ENCODE measurements around the gene ALKBH1. TPM values are rescaled to one million over a fixed set of nuclear protein-coding genes. Genes with fewer than 3 reads are reported as not detected.
A peak's percentile ranks its signal among the peaks of the same experiment; 100 is the strongest.

Gene ALKBH1
- total and polyA plus RNA-seq, 12 donors = 3.5 to 18.0 (median 12.0) TPM

GRCh38 chr14:77647853-77648252, 60.0 kb downstream of the ALKBH1 start:
- DNase-seq = no peak
- H3K4me3 ChIP-seq = no peak overlapping the region
- H3K36me3 ChIP-seq (replicated peaks in 1 of 2) = no peaks in the 10 kb centered on the region
- 75 to 85% (median 77%) methylated on average over 2 of the region's 2 CpGs for WGBS, 4 donors
- intact Hi-C loops (cut with DNase I) = no loop called here
- TF ChIP-seq CTCF (IDR thresholded peaks at IDR 0.05) = no peak
- TF ChIP-seq POLR2A (IDR thresholded peaks at IDR 0.05) = no peak
- H3K27me3 ChIP-seq = no peaks in the 10 kb centered on the region
- no peak overlapping the region for H3K27ac ChIP-seq
- H3K4me1 ChIP-seq (replicated peaks in 1 of 2) = no peaks in the 10 kb centered on the region
- H3K9me3 ChIP-seq (replicated peaks in 1 of 3) = no peaks in the 10 kb centered on the region

- DNase-seq = peak in 1 of 7 donors; percentile 13
- intact Hi-C loops (cut with DNase I) = no loop called here
- H3K9me3 ChIP-seq (replicated peaks in 1 of 3) = no peaks in the 10 kb centered on the region
- H3K27ac ChIP-seq = no peak overlapping the region
- no peaks in the 10 kb centered on the region for H3K36me3 ChIP-seq (replicated peaks in 1 of 2)
- WGBS, 4 donors = 82 to 94% (median 91%) methylated on average over 4 of the region's 4 CpGs
- no peak for TF ChIP-seq CTCF (IDR thresholded peaks at IDR 0.05)
- no peak for TF ChIP-seq POLR2A (IDR thresholded peaks at IDR 0.05)
- H3K4me1 ChIP-seq (replicated peaks in 1 of 2) = no peaks in the 10 kb centered on the region
- no peak overlapping the region for H3K4me3 ChIP-seq
- H3K27me3 ChIP-seq = no peaks in the 10 kb centered on the region
Observed at GRCh38 chr14:77646907-77647306, 60.9 kb downstream of the ALKBH1 start.

- TF ChIP-seq CTCF (IDR thresholded peaks at IDR 0.05) (no peak), POLR2A (IDR thresholded peaks at IDR 0.05) (no peak)
Observed at GRCh38 chr14:77645520-77646230, 62.1 kb downstream of the ALKBH1 start.

GRCh38 chr14:77642407-77642806, 65.4 kb downstream of the ALKBH1 start:
- Histone ChIP-seq H3K4me3 (peak overlapping the region in 2 of 4 donors; percentile 3 to 30), H3K27ac (peak overlapping the region; percentile 39 to 83 (median 79)), H3K36me3 (replicated peaks in 1 of 2) (no peaks in the 10 kb centered on the region), H3K27me3 (no peaks in the 10 kb centered on the region), H3K9me3 (replicated peaks in 1 of 3) (no peaks in the 10 kb centered on the region), H3K4me1 (replicated peaks in 1 of 2) (no peaks in the 10 kb centered on the region)
- TF ChIP-seq POLR2A (IDR thresholded peaks at IDR 0.05) (no peak), CTCF (IDR thresholded peaks at IDR 0.05) (no peak)
- peak in 1 of 7 donors; percentile 20 for DNase-seq
- WGBS, 4 donors = 42 to 53% (median 49%) methylated on average over 7 of the region's 7 CpGs
- intact Hi-C loops (cut with DNase I) = no loop called here

More at GRCh38 chr14:77645520-77646230, 62.1 kb downstream of the ALKBH1 start:
- no peak overlapping the region for H3K4me3 ChIP-seq
- no peak overlapping the region for H3K27ac ChIP-seq
- peak in 1 of 7 donors; percentile 6 for DNase-seq
- H3K27me3 ChIP-seq = no peaks in the 10 kb centered on the region
- H3K36me3 ChIP-seq (replicated peaks in 1 of 2) = no peaks in the 10 kb centered on the region
- H3K9me3 ChIP-seq (replicated peaks in 1 of 3) = no peaks in the 10 kb centered on the region
- intact Hi-C loops (cut with DNase I) = no loop called here
- no peaks in the 10 kb centered on the region for H3K4me1 ChIP-seq (replicated peaks in 1 of 2)
- WGBS, 4 donors = 85 to 89% (median 87%) methylated on average over 15 of the region's 15 CpGs
